Activated CD4-positive, alpha-beta T cell treated with anti-CD3 and anti-CD28 coated beads, Interleukin-2, Interleukin-4, amounts not matched to agents 100 ng/mL and 50 ng/mL, durations not matched to agents 16 hours and 8 hours (primary cell): Measurements from ENCODE around the gene ZDHHC11B.
A peak's percentile ranks its signal among the peaks of the same experiment; 100 is the strongest.
"Not testable (repeated sequence)": the region's sequence is repeated elsewhere in the genome, so short reads cannot be mapped to it uniquely, and the experiment has no call there.

Experiments used
- DNase-seq: peaks from one replicate; pipeline ENCODE4 v3.0.0-alpha.2; 2020; ENCODE audit warnings: low spot score

The ZDHHC11B gene

DNA sequence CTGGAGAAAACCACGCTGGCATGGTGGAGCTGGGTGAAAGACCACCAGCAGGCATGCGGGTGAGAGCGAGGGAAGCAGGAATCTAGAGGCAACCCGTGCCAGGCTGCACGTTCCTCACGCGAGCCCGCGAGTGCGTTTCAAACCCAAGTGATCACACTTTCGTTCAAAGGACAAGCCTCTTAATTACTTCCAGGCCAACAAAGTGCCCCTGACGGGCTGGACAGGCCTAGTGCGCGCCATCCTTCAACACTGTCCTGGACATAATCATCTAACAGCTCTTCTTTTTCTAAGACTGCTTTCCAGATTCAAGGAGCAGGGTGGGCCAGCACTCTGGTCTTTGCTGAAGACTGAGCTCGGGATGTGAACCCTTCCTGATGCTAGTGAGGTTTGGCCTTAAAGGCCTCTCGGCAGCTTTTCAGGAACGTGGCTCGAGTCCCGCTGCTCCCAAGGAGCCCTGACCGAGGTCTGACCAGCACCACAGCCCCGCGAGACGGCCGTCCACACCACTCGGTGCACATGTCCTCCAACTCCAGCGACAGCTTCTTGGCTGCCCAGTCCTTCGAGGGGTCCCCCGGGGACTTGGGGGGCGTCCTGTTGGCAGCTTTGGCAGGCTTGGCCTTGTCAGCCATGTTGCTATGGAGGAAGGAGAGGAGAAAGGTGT is 14.9 kb downstream of the ZDHHC11B start:
- not testable (repeated sequence) for DNase-seq

GRCh38 chr5:766666-767431 is 17.7 kb downstream of the ZDHHC11B start:
- DNase-seq, result no peak

DNA sequence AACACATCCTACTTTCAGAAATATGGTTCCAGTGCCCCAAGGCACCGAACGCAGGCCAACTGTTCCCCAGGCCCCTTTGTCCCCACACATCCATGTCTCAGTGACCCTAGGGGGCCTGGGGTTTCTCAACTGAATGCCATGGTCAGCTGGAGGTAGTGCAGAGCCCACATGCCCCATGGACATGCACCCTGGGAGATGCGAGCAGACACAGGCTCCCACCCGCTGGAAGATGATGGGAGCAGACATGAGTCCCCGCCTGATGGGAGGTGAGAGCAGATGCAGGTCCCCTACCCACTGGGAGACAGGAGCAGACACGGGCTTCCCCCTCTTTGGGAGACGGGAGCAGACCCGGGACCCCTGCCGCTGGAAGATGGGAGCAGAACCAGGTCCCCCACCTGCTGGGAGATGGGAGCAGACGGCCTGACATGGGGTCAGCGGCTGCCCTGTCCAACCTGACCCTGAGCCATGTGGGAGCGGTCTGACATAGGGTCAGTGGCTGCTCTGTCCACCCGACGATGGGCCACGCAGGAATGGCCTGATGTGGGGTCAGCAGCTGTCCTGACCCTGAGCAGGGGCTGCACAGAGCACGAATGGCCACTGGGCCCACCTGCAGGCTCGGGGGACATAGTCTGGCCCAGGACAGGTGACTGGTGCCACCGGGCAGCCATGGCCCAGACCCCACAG is 18.4 kb downstream of the ZDHHC11B start:
- DNase-seq, result no peak

GRCh38 chr5:763998-764781 is 20.3 kb downstream of the ZDHHC11B start:
- no peak for DNase-seq

DNA sequence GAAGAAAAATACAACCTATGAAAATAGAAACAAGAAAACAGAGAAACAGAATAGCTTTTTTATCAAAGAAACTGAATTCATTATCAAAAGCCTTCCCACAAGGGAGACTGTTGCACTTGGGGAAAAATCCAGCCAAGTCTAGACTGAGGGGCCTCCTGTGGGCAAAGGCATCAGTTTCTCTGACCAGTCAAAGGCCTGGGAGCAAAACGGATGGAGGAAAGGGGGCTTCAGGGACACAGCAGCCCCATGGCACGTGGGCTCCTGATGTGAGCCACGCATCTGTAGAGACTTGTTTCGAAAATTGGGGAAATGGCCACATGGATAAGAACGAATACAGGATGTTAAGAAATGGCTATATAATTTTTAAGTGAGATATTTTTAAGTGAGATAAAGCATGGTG is 21.1 kb downstream of the ZDHHC11B start:
- DNase-seq, result no peak

DNA sequence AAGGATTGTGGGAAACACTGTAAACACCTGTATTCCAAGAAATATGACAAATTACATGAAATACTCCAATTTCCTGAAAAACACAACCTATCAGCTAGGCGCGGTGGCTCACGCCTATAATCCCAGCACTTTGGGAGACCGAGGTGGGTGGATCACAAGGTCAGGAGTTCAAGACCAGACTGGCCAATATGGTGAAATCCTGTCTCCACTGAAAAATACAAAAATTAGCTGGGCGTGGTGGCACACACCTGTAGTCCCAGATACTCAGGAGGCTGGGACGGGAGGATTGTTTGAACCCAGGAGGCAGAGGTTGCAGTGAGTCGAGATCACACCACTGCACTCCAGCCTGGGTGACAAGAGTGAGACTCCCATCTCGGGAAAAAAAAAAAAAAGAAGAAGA is 21.5 kb downstream of the ZDHHC11B start:
- not testable (repeated sequence) for DNase-seq

GRCh38 chr5:761854-762710 is 22.4 kb downstream of the ZDHHC11B start:
- no peak for DNase-seq

DNA sequence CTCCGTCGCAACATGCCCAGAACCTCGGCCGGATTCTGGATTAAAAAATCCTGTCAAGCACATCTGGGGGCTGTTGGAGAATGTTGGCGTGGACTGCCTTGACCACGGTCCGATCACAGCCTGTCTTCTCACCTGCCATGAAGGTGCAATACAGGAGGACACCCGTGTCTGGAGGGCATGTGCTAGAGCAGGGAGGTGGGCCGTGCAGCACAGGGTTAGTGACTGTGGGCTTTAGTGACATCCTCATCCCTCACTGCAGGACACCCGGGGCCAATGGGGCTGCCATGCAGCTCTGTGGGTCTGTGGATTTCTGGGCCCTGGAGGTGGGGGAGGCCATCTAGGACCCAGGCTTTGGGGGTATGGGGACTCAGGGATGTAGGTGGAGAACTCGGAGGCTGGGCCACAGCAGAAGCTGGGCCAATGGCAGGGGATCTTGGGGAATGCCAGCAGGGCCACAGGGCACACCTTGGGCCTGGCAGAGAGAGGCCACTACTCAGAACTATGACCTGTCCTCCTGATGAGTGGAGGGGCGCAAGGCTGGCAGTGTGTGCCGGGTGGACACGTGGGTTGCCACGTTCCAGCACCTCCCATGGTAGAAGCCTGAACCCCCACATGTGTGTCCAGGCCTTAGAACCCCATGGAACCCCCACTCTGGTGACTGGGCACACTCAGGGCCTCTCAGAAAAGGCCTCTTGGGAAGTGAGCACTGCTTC is 23.3 kb downstream of the ZDHHC11B start:
- DNase-seq, result no peak

DNA sequence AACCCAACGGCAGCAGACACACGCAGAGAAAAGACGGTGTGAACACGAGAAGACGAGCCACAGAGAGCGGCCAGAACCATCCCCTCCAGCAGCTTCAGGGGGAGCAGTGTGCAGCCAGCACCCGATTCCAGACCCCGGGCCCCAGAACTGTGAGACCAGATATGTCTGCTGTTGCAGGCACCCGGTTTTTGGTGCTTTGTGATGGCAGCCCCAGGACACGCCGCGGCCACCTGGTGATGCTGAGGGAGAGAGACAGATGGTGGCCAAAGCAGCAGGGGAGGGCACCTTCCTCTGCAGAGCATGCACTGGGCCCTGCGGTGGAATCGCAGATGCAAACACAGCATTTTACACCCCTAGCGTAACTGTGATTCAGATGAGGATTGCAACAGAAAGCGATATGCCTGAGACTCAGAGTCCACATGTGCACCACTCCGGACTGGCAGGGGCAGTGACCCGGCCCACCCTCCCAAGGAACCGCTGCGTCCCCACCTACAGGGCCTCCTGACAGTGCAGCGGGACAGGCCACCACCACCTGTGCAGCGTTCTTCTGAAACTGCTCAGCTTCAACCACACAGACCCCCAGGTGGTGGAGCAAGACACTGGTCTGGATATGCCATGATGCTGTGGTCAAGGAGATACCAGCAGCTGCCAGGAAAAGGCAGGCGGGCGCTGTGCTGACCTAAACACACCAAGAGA is 24.0 kb downstream of the ZDHHC11B start:
- DNase-seq, result no peak

DNA sequence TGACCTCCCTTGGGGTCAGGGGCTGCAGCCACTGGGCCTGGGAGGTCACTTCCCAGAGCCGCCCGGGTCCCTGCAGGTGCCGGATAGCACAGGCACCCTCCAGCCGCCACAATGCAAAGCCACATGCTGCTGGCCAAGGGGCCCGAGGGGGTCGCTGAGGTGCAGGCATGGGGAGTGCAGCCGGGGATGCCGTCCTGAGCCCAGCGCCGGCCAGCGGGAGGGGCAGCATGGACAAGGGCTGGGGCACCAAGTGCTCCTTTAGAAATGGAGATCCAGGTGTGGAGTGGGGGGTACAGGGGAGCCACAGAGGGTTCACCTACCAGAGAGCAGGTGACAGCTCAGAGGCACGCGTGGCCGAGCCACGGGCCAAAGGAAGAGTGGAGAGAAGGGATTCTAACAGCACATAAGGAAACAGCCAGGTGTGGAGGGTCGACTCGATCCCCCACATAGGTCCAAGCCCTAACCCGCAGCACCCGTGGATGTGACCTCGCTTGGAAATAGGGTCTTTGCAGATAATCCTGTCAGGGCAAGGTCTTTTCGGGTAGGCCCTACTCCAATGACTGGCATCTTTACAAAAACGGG is 24.7 kb downstream of the ZDHHC11B start:
- no peak for DNase-seq

DNA sequence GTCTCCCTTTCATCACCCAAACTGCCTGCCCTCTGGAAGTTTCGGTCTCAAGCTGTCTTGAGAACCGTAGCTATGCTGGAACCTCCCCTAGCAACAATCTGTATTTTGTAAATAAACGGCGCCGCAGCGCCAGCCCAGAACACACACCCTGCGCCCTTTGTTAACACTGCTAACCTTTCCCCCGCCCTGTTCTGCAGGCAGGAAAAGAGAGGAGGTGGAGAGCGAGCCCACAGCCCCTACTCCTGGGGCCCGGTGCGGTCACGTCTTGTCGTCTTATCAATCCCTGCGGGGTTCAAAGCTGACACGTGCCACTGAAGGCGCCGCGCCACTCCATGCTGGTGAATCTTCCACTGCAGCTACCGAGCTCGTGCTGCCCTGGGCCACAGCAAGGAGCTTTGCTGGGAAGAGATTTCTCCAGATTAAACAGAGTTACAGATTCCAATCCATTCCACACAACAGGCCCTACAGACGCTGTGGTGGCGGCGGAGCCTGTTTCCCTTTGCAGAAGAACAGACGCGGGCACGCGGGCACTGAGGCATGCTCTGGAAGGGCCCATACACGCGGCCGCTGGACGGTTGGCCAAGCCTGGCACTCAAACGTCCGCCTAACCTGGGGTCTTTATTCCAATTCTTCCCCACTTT is 25.3 kb downstream of the ZDHHC11B start:
- peak; percentile 34 for DNase-seq

DNA sequence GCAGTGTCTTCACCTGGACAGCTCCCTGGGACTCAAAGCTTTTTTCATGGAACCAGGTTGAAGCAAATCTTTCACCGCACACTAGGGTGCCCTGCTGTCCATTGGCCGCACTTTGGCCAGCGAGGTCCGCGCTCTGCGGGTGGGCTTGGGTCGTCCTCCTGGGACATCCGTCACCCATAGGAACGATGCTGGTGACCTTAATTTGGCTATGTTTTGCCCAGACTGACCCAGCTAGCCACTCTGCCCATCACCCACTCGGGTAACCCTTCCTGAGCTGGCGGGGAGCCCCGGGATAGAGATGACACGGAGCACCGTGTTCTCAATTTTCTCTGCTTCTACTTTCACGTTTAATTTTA is 25.9 kb downstream of the ZDHHC11B start:
- DNase-seq, result no peak

- DNase-seq, result no peak
These were observed 26.4 kb downstream of the ZDHHC11B start for GRCh38 chr5:757931-758697.

GRCh38 chr5:757346-757930 is 27.1 kb downstream of the ZDHHC11B start:
- DNase-seq, result no peak

DNA sequence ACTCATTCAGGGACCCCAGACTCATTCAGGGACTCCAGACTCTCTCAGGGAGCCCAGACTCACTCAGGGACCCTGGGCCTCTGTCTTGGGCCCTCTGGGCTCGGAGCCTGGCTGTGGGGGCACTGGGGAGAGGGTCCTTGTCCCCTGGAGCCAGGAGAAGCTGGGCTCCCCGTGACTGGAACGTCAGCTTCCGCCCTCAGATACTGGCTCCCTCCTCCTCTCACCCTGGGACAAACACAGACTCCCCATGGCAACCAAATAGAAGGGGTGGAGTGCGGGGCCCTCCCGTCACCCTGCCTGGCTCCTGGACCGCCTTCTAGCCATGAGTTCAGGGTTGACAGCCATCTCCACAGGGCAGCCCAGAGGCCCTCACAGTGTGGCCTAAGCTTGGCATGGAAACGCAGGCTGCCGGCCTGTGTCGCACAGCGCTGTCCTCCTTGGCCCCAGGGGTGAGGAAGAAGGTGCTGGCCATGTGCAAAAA is 27.6 kb downstream of the ZDHHC11B start:
- DNase-seq, result no peak

- no peak for DNase-seq
These were observed 28.4 kb downstream of the ZDHHC11B start for GRCh38 chr5:756171-756570.

DNA sequence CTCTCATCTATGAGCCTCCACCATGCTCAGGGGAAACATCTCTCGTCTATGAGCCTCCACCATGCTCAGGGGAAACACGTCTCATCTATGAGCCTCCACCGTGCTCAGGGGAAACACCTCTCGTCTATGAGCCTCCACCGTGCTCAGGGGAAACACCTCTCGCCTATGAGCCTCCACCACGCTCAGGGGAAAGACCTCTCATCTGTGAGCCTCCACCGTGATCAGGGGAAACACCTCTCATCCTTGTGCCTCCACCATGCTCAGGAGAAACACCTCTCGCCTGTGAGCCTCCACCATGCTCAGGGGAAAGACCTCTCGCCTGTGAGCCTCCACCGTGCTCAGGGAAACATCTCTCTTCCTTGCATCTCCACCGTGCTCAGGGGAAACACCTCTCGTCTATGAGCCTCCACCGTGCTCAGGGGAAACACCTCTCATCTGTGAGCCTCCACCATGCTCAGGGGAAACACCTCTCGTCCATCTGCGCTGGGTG is 30.3 kb downstream of the ZDHHC11B start:
- peak; percentile 30 for DNase-seq
